ENCODE measurements around the gene ANXA3.

The ANXA3 gene

DNA sequence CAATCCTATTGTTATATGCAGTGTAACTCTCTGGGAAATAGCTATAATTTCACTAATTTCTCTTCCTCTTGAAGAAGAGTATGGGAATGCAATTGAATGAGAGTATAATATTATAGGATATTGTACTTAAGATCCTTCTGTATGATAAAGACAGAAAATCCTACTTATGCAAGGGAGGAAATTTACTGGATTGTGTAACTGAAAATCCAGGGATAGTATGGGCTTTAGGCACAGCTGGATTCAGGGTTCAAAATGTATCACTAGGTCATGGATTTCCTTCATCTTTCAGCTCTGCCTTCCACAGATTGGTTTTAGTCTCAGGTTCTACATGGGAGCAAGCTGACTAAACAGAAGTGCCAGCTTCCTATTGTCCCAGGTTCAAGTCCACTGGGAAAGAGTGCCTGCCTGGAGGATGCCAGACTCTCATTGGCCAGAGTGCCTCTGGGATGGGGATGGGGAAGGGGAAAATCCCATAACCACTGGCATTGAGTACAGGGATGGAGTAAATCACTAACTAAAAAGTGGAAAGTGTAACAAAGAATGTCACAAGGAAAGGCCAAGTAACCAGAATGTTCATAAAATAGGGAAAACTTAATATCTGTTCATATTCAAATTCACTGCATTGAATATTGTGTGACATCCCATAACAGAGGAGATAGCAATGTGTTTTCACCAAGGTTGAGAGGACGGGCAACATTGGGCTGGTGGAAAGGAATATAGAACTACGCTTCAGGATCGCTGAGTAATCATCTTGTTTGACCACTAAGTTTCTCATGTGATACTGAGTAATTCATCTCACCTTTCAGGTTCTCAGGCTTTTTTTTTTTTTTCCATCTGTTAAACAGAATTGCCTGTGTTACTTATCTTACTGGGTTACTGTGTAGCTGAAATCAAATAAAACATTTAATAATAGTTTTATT lies 75.7 kb downstream of the ANXA3 start:
- H3K4me3 ChIP-seq (ENCODE audit: low read length), result no peak overlapping the region
- H3K27ac ChIP-seq (ENCODE audit: low read depth, low read length), result no peak overlapping the region
- no peak overlapping the region for H3K9ac ChIP-seq (ENCODE audit: low read length)
- H3K36me3 ChIP-seq (ENCODE audit: control insufficient read depth, insufficient read depth, low read length), result no peaks in the 10 kb centered on the region
- no peaks in the 10 kb centered on the region for H3K4me1 ChIP-seq (ENCODE audit: control insufficient read depth, insufficient read depth, low read length)
- H3K27me3 ChIP-seq (ENCODE audit: control insufficient read depth, insufficient read depth, low read length), result no peaks in the 10 kb centered on the region

DNA sequence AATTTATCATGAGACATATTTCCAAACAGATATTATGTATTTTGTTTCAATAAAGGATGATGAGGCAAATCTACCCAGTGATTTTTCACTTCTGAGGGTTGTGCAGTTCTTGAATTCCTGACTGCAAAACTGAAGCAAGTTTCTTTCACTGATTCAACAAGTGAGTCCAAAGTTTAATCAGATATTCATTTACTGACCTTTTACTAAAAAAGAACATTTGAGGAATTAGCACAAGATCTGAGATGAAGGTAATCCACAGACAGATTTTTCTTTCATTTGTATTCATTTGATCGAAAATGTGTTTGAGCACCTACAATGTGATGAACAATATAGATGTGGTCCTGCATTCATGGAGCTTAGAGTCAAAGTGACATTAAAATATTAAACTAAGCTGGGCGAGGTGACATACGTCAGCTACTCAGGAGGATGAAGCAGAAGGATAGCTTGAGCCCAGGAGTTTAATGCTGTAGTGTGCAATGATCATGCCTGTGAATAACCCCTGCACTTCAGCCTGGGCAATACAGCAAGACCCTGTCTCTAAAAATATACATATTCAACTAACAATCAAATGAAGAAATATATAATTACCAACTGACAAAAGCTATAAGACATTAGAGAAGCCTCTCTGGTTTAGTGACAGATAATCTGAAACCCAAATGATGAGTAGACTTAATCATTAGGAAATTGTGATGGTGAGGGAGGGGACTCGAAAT lies 76.6 kb downstream of the ANXA3 start:
- Histone ChIP-seq H3K4me3 (ENCODE audit: low read length) (no peak overlapping the region), H3K27me3 (ENCODE audit: control insufficient read depth, insufficient read depth, low read length) (no peaks in the 10 kb centered on the region), H3K27ac (ENCODE audit: low read depth, low read length) (no peak overlapping the region), H3K9ac (ENCODE audit: low read length) (no peak overlapping the region), H3K36me3 (ENCODE audit: control insufficient read depth, insufficient read depth, low read length) (no peaks in the 10 kb centered on the region), H3K4me1 (ENCODE audit: control insufficient read depth, insufficient read depth, low read length) (no peaks in the 10 kb centered on the region)

DNA sequence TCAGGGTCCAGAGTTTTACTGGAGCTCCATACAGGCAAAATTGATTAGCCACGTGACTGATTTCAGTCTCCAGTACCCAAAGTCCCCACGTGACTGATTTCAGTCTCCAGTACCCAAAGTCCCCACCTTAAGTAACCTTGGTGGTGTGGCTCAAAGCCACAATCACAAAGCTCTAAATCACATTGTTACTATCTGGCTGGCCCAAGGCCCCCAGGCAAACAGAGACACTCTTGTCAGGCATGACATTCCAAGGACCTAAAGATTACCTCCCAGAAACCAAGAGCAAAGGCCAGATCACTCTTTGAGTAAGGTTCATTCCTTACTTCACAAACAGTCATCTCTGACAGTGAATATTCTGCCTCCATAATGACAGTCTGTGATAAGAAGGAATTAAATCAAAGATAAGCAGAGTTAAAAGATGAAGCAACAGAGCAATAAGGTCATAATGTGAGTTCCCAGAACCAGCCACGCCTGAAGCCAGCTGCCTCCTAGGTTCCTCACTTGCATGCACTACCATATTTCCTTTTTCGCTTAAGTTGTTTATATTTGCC lies 78.5 kb downstream of the ANXA3 start:
- H3K27ac ChIP-seq (ENCODE audit: low read depth, low read length), result no peak overlapping the region
- no peak overlapping the region for H3K4me3 ChIP-seq (ENCODE audit: low read length)
- H3K4me1 ChIP-seq (ENCODE audit: control insufficient read depth, insufficient read depth, low read length), result no peaks in the 10 kb centered on the region
- no peak overlapping the region for H3K9ac ChIP-seq (ENCODE audit: low read length)
- no peaks in the 10 kb centered on the region for H3K27me3 ChIP-seq (ENCODE audit: control insufficient read depth, insufficient read depth, low read length)
- no peaks in the 10 kb centered on the region for H3K36me3 ChIP-seq (ENCODE audit: control insufficient read depth, insufficient read depth, low read length)

GRCh38 chr4:78630615-78631014 lies 79.0 kb downstream of the ANXA3 start:
- Histone ChIP-seq H3K9ac (ENCODE audit: low read length) (no peak overlapping the region), H3K4me1 (ENCODE audit: control insufficient read depth, insufficient read depth, low read length) (no peaks in the 10 kb centered on the region), H3K36me3 (ENCODE audit: control insufficient read depth, insufficient read depth, low read length) (no peaks in the 10 kb centered on the region), H3K27me3 (ENCODE audit: control insufficient read depth, insufficient read depth, low read length) (no peaks in the 10 kb centered on the region), H3K4me3 (ENCODE audit: low read length) (no peak overlapping the region), H3K27ac (ENCODE audit: low read depth, low read length) (no peak overlapping the region)

DNA sequence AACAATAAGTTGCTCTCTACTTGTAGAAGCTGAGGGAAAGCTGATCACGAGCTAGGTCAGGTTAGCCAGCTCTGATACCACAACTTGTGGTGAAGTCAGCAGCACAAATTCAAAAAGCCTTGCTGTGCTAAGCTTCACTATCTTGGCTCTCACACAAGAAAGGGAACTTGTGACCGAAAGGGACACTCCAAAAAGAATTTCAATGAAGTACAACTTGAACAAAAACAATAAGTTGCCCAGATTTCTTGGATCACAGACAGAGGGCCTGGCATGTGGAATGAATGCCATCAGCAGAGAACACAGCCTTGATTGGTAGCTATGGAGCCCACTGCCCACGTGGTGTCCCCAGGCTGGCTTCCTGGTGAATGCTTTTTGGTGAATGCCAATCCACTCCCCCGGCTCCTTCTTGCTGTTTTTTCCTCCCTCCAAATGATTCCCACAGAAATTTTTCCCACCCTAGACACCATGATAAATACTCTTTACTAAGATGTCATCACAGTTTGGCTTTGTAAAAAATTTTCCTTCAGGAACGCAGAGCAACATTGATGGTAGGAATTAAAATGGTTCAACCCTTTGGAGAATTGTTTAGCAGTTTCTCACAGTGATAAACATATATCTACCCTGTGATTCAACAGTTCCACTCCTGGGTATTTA lies 82.6 kb downstream of the ANXA3 start:
- Histone ChIP-seq H3K36me3 (ENCODE audit: control insufficient read depth, insufficient read depth, low read length) (no peaks in the 10 kb centered on the region), H3K27ac (ENCODE audit: low read depth, low read length) (no peak overlapping the region), H3K4me1 (ENCODE audit: control insufficient read depth, insufficient read depth, low read length) (no peaks in the 10 kb centered on the region)

GRCh38 chr4:78638337-78639172 lies 87.0 kb downstream of the ANXA3 start:
- Histone ChIP-seq H3K36me3 (ENCODE audit: control insufficient read depth, insufficient read depth, low read length) (no peaks in the 10 kb centered on the region), H3K4me1 (ENCODE audit: control insufficient read depth, insufficient read depth, low read length) (no peaks in the 10 kb centered on the region), H3K4me3 (ENCODE audit: low read length) (no peak overlapping the region), H3K9ac (ENCODE audit: low read length) (no peak overlapping the region), H3K27ac (ENCODE audit: low read depth, low read length) (no peak overlapping the region), H3K27me3 (ENCODE audit: control insufficient read depth, insufficient read depth, low read length) (no peaks in the 10 kb centered on the region)

More for the DNA sequence above, 82.6 kb downstream of the ANXA3 start:
- H3K4me3 ChIP-seq (ENCODE audit: low read length), result no peak overlapping the region
- H3K9ac ChIP-seq (ENCODE audit: low read length), result no peak overlapping the region
- H3K27me3 ChIP-seq (ENCODE audit: control insufficient read depth, insufficient read depth, low read length), result no peaks in the 10 kb centered on the region

GRCh38 chr4:78640714-78641113 lies 89.1 kb downstream of the ANXA3 start:
- no peaks in the 10 kb centered on the region for H3K27me3 ChIP-seq (ENCODE audit: control insufficient read depth, insufficient read depth, low read length)
- no peak overlapping the region for H3K9ac ChIP-seq (ENCODE audit: low read length)
- H3K4me1 ChIP-seq (ENCODE audit: control insufficient read depth, insufficient read depth, low read length), result peaks cover 3% of the 10 kb centered on the region
- H3K36me3 ChIP-seq (ENCODE audit: control insufficient read depth, insufficient read depth, low read length), result no peaks in the 10 kb centered on the region
- no peak overlapping the region for H3K27ac ChIP-seq (ENCODE audit: low read depth, low read length)
- no peak overlapping the region for H3K4me3 ChIP-seq (ENCODE audit: low read length)

GRCh38 chr4:78642934-78643333 lies 91.4 kb downstream of the ANXA3 start:
- H3K9ac ChIP-seq (ENCODE audit: low read length), result no peak overlapping the region
- no peaks in the 10 kb centered on the region for H3K36me3 ChIP-seq (ENCODE audit: control insufficient read depth, insufficient read depth, low read length)
- H3K4me3 ChIP-seq (ENCODE audit: low read length), result no peak overlapping the region
- no peaks in the 10 kb centered on the region for H3K27me3 ChIP-seq (ENCODE audit: control insufficient read depth, insufficient read depth, low read length)
- peaks cover 9% of the 10 kb centered on the region for H3K4me1 ChIP-seq (ENCODE audit: control insufficient read depth, insufficient read depth, low read length)
- no peak overlapping the region for H3K27ac ChIP-seq (ENCODE audit: low read depth, low read length)

DNA sequence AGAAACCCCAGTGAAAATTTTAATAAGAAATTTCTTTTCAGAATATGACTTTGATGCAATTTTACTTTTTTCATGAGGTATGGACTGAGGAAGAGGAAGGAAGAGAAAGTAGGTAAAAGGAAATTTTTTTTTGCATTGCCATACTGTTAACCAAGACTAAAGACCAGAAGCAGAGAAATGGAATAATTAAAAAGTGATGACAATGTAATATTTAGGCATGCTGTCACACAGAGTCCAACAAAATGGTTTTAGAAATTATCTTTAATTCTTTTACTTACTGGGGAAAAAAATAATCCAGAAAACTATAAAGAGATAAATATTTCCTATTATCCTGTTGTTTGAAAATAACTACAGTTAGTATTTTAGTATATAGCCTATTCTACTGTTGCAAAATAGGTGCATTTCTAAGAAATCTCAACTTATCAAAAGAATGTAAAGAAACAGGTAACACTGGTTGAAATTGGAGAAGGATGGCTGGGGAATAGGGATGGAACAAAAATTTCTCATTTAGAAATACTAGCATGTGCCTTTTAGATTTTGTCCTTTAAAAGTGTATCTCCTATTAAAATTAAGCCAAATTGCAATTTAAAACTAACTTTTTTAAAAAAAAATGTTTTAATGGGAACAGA lies 92.6 kb downstream of the ANXA3 start:
- Histone ChIP-seq H3K9ac (ENCODE audit: low read length) (no peak overlapping the region), H3K4me3 (ENCODE audit: low read length) (no peak overlapping the region), H3K27me3 (ENCODE audit: control insufficient read depth, insufficient read depth, low read length) (no peaks in the 10 kb centered on the region), H3K4me1 (ENCODE audit: control insufficient read depth, insufficient read depth, low read length) (peaks cover 9% of the 10 kb centered on the region), H3K36me3 (ENCODE audit: control insufficient read depth, insufficient read depth, low read length) (no peaks in the 10 kb centered on the region), H3K27ac (ENCODE audit: low read depth, low read length) (no peak overlapping the region)

GRCh38 chr4:78644744-78645330 lies 93.3 kb downstream of the ANXA3 start:
- Histone ChIP-seq H3K27ac (ENCODE audit: low read depth, low read length) (peak overlapping the region; percentile 78), H3K27me3 (ENCODE audit: control insufficient read depth, insufficient read depth, low read length) (no peaks in the 10 kb centered on the region), H3K36me3 (ENCODE audit: control insufficient read depth, insufficient read depth, low read length) (no peaks in the 10 kb centered on the region), H3K9ac (ENCODE audit: low read length) (no peak overlapping the region), H3K4me1 (ENCODE audit: control insufficient read depth, insufficient read depth, low read length) (peaks cover 9% of the 10 kb centered on the region), H3K4me3 (ENCODE audit: low read length) (no peak overlapping the region)
